HG03175 (cell line): ENCODE results near the gene TLN1.

Experiments
- ATAC-seq: cut with Tn5 transposase; IDR thresholded peaks from one replicate; pipeline ENCODE4 v1.9.1; 2021; ENCODE audit warnings: mild to moderate bottlenecking, moderate library complexity; ENCODE audit not compliant: unreplicated experiment

The TLN1 gene

DNA sequence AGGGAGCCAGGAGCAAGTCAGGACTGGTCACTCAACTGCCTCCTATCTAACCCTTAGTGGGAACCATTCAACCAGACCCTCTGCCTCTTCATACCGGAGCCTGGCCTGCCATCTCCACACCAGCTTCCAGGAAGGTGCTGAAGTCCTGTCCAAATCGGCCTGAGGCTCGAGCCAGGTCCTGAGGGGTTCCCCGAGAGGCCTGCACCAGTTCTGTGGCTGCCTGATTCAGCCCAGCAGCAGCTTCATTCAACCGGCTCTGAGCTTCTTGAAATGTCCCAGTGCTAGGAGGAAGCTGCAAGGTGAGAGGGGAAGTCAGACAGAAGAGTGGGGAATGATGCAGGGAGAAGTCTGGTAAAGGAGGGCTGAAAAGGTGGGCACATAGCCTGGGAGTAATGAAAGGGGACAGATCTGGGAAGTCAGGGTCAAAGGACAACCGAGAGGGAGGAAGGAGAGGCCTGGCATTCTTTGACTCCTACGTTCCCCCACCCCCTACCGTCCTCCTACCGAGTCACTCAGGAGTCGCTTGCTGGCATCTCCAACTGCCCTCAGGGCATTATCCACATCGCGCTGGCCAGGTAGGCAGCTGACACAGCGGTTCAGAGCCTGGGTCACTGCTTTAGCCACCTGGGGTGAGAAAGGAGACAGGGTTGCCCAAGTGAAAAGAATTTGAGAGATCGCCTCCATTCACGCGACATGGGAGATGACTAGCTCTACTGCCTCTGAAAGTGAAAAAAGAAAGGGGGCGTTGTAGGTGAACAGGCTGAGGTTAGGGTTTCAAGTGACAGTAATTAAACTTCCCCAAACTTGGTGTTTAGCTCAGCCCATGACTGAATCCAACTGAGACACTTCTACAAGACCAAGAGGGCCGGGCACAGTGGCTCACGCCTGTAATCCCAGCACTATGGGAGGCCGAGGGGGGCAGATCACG lies 20.2 kb downstream of the TLN1 start:
- ATAC-seq: no peak

DNA sequence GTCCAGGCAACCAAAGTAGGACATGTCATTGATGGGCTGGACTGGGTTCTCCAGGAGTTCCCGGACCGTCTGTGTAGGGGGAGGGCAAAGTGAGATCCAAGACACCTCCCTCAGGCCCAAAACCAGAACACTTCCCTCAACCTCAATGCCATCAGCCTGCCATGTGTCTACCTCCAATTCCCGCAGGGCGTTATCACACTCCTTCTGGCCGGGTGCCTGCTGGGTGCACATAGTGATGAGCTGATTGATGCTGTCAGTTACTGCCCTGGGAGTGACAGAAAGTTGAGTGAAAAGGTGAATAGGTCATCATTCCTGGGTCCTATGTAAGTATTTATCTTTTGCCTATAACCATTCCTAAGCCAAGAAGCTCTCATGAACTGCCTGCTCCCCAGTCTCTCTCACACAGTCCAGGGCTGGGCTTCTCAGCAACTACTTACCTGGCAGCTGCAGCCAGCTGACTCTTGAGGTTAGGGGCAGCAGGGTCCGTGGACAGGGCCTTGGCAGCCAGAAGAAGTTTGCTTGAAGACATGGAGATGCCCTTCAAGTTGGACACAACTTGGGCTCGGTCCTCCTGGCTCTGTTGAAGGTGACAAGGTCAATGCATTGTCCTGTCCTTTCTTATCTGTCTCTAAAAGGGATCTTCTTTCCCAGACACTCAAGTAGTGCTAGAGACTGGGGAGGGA lies 21.0 kb downstream of the TLN1 start:
- ATAC-seq: no peak

DNA sequence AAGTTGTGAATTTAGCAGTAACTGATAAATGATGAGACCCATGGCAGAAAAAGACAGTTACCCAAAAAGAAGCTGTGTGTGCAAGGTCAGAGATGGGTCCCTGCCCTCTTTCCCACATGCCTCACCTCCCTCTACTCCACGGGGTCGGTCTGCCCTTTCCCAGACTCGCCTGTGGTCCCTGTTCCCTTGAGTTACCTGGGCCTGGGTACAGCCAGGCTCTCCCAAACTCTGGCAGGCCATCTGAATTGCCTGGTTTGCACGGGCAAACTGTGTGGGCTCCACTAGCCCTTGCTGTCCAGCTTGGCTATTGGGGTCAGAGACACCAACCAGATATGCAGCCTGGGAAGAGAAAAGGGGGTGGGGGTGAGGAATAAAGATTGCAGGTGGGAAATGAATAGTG lies 23.8 kb downstream of the TLN1 start:
- no peak for ATAC-seq

DNA sequence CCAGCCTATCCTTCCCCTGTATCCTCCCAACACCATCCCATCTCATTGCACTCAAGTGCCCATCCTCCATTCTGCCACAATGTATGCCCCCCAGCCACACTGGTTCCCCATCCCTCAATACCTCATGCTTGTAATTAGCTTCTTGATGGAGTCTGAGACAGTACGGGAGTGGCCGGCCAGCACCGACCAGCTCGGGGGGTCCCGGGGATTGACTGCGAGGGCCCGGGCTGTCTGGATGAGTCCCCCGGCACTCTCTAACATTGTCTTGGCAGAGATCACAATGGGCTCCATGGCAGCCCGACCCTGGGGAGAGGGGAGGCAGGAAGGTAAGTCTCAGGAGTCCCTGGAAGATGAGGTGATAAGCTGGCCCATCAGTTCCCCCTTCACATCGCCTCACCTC lies 25.0 kb downstream of the TLN1 start:
- no peak for ATAC-seq

DNA sequence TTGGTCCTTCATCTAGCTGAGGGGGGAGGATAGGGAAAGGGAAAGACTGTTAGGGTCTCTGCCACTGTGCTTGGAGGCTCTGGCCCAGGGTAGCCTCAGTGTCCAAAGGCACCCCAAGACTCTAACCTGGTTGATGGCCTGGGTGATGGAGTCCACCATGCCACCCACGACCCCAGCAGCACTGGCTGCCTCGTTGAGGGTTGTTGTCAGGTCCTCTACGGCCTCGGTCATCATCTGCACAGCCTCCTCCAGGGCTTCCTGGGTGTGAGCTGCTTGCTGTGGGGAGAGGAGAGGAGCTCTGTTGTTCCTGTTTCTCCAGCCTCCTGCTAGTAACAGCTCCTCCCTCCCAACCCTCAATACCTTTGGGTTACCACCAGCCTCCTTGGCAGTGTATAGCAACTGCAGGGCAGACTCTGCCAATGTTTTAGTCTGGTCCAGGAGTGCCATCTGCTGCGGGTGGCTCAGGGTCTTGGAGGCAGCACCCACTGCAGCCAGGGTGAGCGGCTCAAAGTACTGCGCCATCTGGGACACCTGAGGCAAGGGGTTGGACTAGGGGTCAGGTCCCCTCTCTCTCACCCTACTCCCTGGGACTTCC lies 26.1 kb downstream of the TLN1 start:
- no peak for ATAC-seq

DNA sequence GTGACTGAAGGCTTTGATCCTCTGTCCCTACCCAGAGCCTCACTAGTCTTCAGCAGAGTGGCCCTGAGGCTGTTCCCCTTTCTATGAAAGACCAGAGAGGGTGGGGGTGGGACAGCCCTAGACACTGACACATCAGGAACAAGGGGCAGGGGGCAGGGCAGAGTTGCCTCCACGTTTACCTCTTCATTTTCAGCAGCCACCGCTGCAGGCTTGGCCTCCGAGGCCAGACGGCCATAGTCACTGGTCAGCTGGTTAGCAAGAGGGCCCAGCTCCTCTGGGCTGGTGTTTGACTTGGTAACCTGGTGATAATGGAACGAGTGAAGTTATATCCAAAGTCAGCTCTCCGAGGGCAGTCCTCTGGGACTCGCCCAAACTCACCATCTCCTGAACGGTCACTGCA lies 26.6 kb downstream of the TLN1 start:
- ATAC-seq: no peak

DNA sequence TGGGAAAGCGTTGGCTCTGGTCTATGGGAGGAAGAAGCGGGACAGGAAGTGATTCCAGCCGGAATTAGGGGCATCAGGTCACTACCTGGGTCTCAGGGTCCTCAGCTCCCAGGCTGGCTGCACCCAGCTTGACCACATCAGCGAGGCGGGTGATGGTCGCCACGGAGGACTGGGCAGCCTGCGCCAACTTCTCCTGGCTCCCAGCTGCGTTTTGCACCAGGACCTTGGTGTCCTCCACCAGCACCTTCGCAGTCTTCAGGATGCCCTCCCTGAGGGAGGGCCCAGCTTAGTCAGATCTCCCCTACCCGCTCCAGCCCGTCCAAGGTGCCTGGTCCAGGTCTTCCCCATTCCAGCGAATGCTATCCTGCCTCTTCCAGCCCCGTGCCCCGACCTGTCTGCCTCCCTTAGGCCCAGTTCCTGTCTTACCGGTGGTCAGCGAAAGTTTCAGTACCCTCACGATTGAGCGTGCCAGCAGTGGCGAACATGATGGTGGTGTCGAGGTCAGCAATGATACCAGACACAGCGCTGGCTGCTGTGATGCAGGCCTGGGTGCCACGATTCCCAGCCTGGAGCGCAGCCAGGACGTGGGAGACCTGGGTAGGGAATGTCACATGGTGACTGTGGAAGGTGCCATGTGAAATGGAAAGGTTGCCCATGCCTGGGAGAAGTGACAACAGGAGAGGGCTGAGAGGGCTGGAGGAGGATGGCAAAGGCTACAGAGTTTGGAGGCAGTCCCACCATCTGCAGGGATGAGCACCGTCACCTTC lies 27.9 kb downstream of the TLN1 start:
- ATAC-seq: no peak

DNA sequence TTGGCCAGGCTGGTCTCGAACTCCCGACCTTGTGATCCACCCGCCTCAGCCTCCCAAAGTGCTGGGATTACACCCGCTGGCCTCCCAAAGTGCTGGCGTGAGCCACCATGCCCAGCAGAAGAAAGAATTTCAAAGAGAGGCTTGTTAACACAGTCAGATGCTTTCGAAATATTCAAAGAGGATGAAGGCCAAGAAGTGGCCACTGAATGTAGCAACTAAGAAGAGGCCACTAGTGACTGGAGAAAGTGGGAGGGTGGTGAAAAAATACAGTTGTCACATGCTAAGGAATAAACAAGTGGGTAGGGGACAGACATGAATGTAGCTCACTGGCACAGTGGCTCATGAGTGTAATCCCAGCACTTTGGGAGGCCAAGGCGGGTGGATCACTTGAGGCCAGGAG lies 29.3 kb downstream of the TLN1 start:
- no peak for ATAC-seq

DNA sequence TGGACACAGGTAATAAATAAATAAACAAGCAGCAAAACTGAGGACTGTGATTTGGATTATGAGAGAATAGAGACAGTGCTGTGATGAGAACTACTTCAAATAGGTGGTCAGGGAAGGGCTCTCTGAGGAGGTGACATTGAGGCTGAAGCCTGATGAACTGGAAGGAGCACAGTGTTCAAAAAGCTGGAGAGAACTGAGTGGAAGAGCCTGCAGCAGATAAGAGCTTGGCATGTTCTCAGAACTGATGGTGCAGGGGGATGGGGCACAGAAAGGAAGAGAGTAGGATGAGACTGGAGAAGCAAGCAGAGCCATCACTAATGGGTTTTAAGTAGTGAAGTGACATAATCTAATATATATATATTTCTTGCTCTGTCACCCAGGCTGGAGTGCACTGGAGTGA lies 31.1 kb downstream of the TLN1 start:
- ATAC-seq: no peak

DNA sequence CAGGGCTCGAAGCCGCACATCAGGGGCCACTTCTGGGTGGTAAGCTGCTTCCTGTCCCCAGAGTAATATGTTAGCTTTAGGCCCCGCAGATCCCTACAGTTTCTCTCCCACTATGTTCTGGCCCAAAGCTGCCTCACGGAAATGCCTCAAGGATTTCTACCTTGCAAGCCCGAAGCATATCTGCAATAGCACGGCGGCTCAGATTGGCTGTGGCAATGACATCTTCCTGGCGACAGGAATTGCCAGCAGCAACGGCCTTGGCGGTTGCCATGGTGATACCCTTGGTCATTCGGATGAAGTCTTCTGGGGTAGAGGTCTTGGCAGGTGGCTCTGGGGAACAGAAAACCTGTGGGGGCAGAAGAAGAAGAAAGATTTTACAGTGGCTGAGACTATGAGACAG lies 32.0 kb downstream of the TLN1 start:
- no peak for ATAC-seq

DNA sequence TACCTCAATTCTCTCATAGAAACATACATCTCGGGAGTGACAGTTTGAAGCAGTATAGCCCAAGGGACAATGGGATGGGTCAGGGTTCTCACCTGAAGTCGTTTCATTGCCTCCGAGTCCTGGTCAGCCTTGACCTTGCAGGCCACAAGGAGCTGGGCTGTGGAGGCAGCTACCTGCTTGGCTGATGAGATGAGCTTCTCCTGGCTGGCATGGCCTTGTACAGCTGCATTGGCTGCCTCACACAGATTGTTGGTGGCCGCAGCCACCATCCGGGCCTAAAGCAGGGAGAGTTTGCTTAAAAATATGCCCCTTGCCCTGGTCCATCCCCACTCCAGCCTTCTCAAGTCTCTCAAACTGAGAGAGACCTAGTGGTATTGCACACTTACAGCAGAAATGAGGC lies 33.8 kb downstream of the TLN1 start:
- no peak for ATAC-seq

DNA sequence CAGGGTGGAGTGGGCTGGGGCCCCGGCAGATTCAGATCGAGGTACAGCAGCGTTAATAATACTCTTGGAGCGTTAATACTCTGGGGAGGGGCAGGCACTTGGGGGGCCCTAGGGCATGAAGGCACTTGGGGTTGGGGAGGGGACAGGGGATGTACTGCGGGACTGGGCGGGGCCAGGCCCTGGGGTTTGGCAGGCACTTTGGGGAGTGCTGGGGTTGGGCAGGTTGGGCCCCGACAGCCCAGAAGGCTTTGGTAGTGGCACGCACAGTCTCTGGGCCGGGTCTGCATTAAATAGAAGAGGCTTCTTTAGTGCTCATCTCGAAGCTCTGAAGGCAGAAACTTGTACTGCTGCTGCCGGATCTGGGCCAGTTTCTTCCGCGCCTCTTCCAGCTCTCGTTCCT lies 34.5 kb downstream of the TLN1 start:
- no peak for ATAC-seq

DNA sequence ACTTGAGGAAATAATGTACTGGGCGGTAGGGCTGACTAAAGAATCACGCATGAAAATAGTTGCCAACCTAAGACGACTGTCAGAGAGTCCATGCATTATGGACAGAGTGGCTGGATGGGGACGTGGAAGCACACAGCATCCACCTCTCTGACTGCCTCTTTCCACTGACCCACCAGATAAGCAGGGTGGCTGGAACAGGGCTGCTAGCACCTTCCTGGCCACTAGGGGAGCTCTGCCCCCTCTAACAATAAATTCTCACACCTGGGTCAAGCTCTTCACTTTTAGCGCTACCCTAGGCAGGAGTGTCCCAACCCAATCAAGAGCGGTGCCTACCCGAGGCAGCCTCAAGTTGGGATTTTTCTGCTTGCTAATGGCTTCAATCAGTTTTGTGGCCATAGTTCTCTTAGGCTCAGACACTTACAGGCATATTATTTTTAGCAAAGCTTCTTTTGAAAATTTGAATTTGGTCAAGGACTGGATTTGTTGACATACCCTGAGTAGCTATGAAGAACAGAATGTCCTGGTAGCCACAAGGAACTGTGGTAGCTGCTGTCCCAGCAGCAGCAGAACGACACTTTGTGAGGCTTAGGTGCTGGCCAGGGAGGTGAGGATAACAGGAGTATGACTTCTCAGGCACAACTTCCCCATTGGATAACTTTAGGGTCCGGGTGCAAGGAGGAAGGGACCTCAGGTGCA lies 35.3 kb downstream of the TLN1 start:
- no peak for ATAC-seq

DNA sequence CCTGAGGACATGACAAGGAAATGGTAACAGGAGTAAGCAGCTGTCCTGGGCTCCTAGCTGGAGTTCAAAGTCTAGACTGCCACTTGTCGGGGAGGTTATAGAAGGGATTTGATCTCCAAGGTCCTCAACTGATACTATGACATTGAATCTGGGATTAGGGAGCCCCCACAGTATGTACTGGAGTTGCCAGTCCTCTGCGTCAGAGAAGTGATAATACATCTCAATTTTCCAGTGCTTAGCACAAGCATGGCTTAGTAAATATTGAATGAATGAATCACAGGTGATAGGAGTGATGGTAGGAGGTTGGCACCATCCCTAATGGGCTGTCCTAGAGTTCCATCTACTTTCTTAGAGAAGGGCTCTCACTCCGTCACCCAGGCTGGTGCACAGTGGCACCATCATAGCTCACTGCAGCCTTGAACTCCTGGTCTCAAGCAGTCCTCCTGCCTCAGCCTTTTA lies 36.0 kb downstream of the TLN1 start:
- ATAC-seq: no peak

DNA sequence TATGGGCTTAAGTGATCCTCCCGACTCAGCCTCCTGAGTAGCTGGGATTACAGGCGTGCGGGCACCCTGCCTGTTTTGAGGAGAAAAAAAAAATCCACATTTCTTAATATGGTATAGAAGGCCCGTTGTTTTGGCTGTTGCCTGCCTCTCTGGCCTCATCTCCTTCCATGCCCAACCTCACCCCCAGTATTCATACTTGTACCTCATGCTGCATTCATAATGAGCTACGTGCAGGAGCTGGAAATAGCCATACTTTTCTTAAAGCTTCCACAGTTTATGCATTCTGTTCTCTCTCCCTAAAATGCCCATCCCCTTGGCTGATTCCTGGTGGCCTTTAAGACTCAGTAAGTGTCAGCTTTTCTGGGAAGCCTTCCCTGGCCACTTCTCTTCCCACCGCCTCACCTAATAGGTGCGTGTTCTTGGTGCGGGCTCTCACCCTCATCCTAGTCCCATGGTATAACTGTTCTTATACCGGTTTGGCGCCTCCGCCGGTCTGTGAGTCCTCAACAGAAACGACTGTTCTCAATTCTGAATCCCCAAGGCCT lies 40.2 kb downstream of the TLN1 start:
- ATAC-seq: no peak

DNA sequence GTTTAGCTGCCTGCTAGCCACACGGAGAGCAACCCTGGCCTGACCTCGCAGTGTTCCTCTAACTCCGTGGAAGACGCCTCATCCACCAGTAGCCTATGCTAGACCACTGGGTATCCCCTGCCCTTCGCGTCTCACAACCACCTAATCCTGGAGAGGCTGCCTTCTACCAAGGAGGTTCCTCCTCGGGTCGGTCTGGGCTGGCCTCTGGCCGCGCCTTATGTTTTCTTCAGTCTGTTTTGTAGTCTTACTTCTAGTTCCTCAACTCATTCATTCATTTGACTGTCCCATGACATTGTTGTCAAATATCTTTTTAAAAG lies 40.7 kb downstream of the TLN1 start:
- no peak for ATAC-seq

DNA sequence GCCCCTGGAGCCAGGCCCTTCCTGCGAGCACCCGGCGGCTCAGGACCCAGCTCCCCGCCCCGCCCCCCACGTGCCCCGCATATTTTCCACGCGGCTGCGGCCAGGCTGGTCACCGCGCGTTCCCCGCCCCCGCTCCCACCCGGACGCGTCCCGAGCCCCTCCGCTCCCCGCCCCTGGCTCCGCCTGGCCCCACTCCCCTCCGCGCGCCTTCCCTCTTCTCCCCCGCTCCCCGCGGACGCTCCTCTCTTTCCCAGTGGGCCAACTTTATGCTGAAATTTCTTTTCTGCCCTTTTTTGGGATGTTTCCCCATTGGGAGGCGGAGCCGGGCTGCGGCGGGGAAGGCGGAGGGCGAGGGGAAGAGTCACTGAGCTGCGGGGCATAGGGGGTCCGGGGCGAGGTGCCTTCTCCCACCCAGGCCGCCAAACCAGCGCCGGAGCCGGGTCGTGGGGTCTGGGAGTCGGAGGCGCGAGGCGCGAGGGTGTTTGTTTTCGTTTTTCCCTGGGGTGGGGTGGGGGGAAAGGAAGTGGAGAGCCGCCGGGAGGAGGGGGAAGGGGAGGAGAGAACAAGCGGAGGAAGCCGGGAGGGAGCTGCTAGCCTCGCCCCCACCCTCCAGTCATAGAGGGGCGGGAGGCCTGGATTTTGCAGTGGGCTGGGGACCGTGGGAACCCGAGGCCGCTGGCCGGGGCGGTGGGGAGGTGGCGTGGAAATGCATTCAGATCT lies 41.2 kb downstream of the TLN1 start:
- no peak for ATAC-seq

DNA sequence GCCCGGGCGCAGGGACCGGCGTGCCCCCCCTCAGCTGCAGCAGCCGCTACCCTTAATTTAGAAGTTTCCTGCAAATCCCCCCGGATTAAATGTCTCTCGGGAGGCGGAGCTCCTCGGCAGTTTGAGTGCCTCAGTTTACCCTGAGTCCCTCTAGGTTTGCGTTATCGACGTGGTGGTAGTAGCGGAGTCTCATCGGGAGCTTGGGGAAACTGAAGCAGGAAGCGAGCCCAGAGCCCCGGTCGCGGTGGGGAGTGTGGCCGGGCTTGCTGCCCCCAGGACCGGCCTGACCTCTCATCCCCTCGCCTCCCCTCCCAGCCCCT lies 41.7 kb downstream of the TLN1 start:
- no peak for ATAC-seq

DNA sequence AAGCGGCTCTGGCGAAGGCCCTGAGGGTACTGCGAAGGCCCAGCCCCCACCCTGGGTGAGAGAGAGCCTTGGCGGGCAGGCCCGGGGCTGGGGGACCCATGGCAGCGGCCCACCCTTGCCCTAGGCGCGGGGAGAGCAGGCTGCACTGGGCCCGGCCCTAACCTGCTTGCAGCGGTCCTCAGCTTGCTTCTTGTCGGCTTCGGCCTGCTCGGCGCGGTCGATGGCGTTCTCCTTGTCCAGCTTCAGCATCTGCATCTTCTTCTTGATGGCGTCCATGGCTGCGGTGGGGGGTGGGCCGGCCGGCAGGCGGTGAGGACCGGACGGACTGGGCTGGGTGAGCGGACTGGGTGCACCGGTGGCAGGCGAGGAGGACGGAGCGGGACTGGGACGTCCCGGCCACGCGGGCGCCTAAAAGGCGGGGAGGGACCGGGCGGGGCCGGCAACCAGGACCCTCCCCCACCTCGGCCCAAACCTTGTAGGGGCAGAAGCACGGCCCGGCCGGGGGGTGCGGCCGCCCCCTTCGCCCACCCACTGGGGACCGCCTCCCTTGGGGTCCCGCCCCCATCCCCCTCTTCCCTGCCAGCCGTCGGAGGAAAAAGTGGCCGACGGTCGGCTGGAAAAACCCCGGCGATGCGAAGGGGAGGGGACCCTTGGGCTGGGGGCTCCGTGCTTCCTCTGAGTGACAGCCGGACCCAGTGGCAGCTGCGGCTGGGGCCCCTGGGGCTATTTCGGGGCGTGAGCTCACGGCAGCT lies 42.3 kb downstream of the TLN1 start, which contains the start of gene TPM2:
TPM2 (minus strand) TSS at position 384 of the 752 bp plus-strand sequence; CDS start at position 276, 108 bp downstream.
- ATAC-seq: no peak
